GM19099 (cell line): ENCODE results near the gene CORO2A.

ENCODE experiments used
- POLR2A ChIP-seq: IDR thresholded peaks from 3 replicates; pipeline ENCODE4 v1.6.1; 2011; ENCODE audit warnings: low read depth; ENCODE audit not compliant: insufficient read length; ENCODE audit errors: extremely low read depth

The CORO2A gene

GRCh38 chr9:98099346-98099745 is 93.1 kb downstream of the CORO2A start:
- no peak for TF ChIP-seq POLR2A

- no peak for TF ChIP-seq POLR2A
Measured at GRCh38 chr9:98097836-98098235, 94.6 kb downstream of the CORO2A start.

DNA sequence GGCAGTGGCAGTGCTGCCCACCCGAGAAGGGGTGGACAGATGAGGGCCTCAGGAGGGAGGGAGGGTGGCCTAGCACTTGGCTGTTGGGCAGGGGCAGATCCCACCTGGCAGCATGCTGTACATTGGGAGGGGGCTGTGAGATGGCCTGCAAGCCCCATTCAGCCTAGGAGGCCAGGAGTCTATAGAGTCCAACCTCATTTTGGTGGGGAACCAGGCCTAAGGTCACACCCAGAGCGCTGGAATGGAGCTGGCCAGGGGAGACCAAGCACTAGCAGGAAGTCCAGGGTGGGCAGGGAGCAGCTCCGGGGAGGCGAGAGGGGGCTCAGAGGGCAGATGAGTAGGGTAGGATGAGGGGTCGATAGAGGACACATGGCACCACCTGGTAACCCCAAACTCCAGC is 96.3 kb downstream of the CORO2A start:
- no peak for TF ChIP-seq POLR2A

- no peak for TF ChIP-seq POLR2A
Measured at GRCh38 chr9:98095401-98095800, 97.0 kb downstream of the CORO2A start.

DNA sequence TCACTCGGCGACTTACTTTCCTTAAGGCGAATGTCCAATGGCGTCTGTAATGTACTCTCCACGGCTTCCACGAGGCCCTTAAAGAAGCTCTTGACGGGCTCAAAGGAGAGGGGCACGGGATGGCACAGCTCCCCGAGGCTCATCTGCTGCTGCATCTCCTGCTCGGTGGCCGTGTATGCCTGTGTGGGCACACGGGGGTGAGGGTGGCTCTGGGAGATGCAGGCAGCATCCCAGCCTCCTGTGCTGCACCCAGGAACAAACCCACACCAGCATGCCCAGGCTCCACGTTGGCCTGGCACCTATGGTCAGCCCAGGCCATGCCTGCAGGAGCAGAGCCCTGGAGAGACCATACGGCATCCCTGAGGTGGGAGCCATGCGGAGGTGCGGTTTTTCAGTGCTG is 97.6 kb downstream of the CORO2A start:
- TF ChIP-seq POLR2A = no peak

GRCh38 chr9:98094316-98094715 is 98.1 kb downstream of the CORO2A start:
- no peak for TF ChIP-seq POLR2A

GRCh38 chr9:98092613-98092931 is 99.9 kb downstream of the CORO2A start:
- TF ChIP-seq POLR2A = no peak

DNA sequence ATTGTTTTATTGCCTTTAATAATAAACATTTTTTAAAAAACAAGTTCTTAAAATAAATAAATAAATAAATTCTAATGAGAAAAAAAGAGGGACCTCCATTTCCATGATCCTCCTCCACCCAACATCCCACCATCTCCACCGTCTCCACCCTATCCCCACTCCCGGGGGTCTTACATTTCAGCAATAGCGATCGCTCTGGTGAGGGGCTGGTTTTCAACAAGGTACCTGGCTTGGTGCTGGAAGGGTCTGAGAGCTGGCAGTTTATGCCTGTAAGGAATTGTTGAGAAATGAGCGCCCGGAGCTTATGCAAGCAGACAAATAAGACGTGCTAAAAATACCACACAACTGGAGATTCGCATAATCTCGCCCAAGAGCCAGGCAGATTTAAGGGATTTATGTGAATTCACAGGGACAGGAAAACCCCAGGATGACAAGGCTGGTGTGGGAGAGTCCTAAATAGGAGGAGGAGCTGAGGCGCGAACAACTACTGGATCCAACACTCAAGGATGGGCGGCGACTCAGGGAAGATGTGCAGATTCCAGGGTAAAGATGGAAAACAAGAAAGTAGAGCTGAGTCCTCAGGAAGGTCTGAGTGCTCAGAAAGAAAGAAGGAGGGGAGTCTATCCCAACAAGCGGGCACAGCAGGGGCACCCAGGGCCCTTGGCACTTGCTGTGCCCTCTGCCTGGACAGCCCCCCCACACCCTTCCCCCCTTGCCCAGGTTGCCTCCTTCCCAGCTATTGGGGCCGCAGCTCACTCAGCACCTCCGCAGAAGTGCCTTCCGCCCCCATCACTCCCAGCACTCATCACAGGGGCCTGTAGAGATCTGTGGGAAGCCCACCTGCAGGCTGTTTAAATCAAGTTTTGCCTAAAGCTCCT is 100.5 kb downstream of the CORO2A start:
- no peak for TF ChIP-seq POLR2A

- no peak for TF ChIP-seq POLR2A
Measured at GRCh38 chr9:98087420-98088354, 104.8 kb downstream of the CORO2A start.

DNA sequence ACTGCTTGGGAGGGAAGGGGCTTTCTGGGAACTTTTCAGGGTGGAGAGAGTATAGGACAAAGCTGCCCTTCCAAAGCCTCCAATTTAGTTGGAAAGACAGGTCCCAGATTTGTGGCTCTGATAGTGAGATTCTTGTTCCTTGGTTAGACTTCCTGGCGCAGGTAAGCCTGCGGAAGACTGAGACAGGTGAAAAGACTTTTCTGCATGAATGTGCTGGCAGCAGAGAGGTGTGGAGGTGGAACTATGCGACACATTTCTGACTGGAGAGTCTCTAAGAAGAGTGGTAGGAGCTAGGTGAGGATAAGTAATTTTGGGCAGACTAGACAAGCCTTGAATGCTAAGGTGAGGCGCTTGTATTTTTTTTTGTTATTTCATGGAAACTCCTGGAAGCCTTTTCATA is 106.0 kb downstream of the CORO2A start:
- TF ChIP-seq POLR2A = no peak

GRCh38 chr9:98085944-98086343 is 106.5 kb downstream of the CORO2A start:
- TF ChIP-seq POLR2A = no peak

- no peak for TF ChIP-seq POLR2A
Measured at GRCh38 chr9:98085058-98085457, 107.4 kb downstream of the CORO2A start.

- TF ChIP-seq POLR2A = no peak
Measured at GRCh38 chr9:98084396-98084795, 108.0 kb downstream of the CORO2A start.

GRCh38 chr9:98083566-98084183 is 108.8 kb downstream of the CORO2A start:
- no peak for TF ChIP-seq POLR2A

DNA sequence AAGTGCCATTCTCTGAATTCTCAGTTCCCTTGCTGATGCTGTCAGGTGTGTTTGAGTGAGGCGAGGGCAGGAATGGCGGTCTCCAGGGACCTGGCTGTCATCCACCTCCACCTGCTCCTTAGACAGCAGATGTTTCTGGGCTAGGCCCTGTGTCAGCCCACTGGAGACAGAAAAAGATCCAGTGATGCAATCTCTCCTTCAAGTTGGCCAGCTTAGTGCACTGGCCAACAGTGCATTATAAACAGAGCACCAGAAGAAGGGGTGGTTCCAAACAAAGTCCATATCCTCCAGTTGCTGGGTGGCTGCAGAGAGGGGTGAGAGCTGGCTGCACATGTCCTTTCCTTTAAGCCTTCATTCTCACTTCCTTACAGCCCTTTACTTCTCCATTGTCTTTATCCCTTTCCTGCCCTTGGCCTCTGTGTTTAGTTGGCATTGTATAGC is 109.4 kb downstream of the CORO2A start:
- no peak for TF ChIP-seq POLR2A
